ENCODE measurements around the gene SMAP1.

DNA sequence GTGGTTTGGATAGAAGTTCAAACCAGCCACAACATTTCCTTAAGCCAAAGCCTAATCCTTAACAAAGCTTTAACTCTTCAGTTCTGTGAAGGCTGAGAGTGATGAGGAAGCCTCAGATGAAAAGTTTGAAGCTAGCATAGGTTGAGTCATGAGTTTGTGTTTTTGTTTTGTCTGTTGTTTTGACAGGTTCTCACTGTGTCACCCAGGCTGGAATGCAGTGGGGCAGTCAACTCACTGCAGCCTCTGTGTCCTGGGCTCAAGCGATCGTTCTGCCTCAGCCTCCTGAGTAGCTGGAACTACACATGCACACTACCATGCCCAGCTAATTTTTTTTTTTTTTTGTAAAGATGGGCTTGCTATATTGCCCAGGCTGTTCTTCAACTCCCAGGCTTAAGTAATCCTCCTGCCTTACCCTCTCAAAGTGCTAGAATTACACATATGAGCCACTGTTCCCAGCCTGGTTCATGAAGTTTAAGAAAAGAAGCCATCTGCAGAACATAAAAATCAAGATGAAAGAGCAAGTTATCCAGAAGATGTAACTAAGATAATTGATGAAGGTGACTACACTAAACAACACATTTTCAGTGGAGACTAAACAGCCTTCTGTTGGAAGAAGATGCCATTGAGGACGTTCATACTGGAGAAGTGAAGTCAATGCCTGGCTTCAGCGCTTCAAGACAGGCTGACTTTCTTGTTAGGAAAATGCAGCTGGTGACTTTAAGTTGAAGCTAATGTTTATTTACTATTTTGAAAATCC lies 96.2 kb downstream of the SMAP1 start:
- TF ChIP-seq, protein P1, sequence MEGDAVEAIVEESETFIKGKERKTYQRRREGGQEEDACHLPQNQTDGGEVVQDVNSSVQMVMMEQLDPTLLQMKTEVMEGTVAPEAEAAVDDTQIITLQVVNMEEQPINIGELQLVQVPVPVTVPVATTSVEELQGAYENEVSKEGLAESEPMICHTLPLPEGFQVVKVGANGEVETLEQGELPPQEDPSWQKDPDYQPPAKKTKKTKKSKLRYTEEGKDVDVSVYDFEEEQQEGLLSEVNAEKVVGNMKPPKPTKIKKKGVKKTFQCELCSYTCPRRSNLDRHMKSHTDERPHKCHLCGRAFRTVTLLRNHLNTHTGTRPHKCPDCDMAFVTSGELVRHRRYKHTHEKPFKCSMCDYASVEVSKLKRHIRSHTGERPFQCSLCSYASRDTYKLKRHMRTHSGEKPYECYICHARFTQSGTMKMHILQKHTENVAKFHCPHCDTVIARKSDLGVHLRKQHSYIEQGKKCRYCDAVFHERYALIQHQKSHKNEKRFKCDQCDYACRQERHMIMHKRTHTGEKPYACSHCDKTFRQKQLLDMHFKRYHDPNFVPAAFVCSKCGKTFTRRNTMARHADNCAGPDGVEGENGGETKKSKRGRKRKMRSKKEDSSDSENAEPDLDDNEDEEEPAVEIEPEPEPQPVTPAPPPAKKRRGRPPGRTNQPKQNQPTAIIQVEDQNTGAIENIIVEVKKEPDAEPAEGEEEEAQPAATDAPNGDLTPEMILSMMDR (IDR thresholded peaks at IDR 0.05): no peak
- no peak for TF ChIP-seq ZFX (IDR thresholded peaks at IDR 0.05; ENCODE audit: borderline replicate concordance)
